ENCODE data around the gene SLC30A3. TPM values are rescaled to one million over a fixed set of nuclear protein-coding genes. Genes with fewer than 3 reads are reported as not detected.

SLC30A3 gene
- total RNA-seq, 1 experiment from 2014 or later, result 45.6 TPM

DNA sequence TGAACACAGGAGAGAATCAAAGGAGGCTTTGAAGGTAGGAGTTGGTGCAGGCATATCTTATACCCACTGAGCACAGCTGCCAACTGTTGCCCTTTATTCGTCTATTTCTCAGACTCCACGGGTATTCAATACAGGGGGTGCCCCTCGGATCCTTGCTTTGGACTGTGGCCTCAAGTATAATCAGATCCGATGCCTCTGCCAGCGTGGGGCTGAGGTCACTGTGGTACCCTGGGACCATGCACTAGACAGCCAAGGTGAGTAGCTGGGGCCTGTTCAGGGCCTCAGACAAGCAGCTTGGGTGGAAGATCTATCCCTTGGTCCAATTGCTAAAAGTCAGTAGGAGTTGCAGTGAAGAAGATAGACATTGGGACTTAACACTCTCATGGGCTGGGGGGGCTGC is 40.4 kb downstream of the SLC30A3 start:
- peaks cover 72% of the 10 kb centered on the region for H3K36me3 ChIP-seq (ENCODE audit: insufficient read depth, low read length, poor library complexity, severe bottlenecking)
- H3K4me3 ChIP-seq (ENCODE audit: low read depth, low read length, poor library complexity, severe bottlenecking), result no peak overlapping the region
- TF ChIP-seq, protein P1, sequence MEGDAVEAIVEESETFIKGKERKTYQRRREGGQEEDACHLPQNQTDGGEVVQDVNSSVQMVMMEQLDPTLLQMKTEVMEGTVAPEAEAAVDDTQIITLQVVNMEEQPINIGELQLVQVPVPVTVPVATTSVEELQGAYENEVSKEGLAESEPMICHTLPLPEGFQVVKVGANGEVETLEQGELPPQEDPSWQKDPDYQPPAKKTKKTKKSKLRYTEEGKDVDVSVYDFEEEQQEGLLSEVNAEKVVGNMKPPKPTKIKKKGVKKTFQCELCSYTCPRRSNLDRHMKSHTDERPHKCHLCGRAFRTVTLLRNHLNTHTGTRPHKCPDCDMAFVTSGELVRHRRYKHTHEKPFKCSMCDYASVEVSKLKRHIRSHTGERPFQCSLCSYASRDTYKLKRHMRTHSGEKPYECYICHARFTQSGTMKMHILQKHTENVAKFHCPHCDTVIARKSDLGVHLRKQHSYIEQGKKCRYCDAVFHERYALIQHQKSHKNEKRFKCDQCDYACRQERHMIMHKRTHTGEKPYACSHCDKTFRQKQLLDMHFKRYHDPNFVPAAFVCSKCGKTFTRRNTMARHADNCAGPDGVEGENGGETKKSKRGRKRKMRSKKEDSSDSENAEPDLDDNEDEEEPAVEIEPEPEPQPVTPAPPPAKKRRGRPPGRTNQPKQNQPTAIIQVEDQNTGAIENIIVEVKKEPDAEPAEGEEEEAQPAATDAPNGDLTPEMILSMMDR (conservative IDR thresholded peaks at IDR 0.05; ENCODE audit: low read depth, low read length), result no peak
- no peak for TF ChIP-seq EZH2 (IDR thresholded peaks at IDR 0.05; ENCODE audit: borderline replicate concordance, low read depth, low read length, poor library complexity, severe bottlenecking)
- intact Hi-C loops (cut with micrococcal nuclease; ENCODE audit: unreplicated experiment), result loop anchor here (5.0 kb wide), 1 partner anchor 40 kb away; the partner anchor contains the start of gene SLC30A3
- BruUV-seq (replicated peaks), result no TSS peak
- DNase-seq (ENCODE audit: low spot score), result no peak
- peak overlapping the region; percentile 98 for H3K27ac ChIP-seq (ENCODE audit: low read depth, low read length, poor library complexity, severe bottlenecking)
- POLR2A ChIA-PET (ENCODE audit: low non-redundant PET), result no interaction called here
- no peaks in the 10 kb centered on the region for H3K9me3 ChIP-seq (ENCODE audit: low read depth, low read length, poor library complexity, severe bottlenecking)
- peaks cover 43% of the 10 kb centered on the region for H3K4me1 ChIP-seq (ENCODE audit: insufficient read depth, low read length, poor library complexity, severe bottlenecking)
- CTCF ChIA-PET, result no interaction called here
- no peaks in the 10 kb centered on the region for H3K27me3 ChIP-seq (replicated peaks; ENCODE audit: insufficient read depth, low read depth, low read length, poor library complexity)

DNA sequence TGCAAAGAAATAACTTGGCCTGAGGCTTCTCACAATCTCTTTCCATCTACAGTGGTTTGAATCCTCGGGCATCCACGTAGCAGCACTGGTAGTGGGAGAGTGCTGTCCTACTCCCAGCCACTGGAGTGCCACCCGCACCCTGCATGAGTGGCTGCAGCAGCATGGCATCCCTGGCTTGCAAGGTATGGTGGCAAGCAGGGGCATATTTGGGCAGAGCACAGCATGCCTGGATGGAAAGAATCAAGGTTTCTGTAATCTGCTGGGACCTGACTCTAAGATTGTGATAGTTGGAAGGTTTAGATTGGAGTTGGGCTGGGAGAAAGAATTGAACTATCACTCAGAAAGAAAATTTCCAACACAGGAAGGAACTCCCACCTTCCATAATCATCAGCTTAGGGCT is 41.7 kb downstream of the SLC30A3 start:
- intact Hi-C loops (cut with micrococcal nuclease; ENCODE audit: unreplicated experiment), result loop anchor here (5.0 kb wide), 1 partner anchor 41 kb away; the partner anchor contains the start of gene SLC30A3
- Histone ChIP-seq H3K27ac (ENCODE audit: low read depth, low read length, poor library complexity, severe bottlenecking) (peak overlapping the region; percentile 98), H3K27me3 (replicated peaks; ENCODE audit: insufficient read depth, low read depth, low read length, poor library complexity) (no peaks in the 10 kb centered on the region), H3K9me3 (ENCODE audit: low read depth, low read length, poor library complexity, severe bottlenecking) (no peaks in the 10 kb centered on the region), H3K4me1 (ENCODE audit: insufficient read depth, low read length, poor library complexity, severe bottlenecking) (peaks cover 47% of the 10 kb centered on the region), H3K36me3 (ENCODE audit: insufficient read depth, low read length, poor library complexity, severe bottlenecking) (peaks cover 60% of the 10 kb centered on the region), H3K4me3 (ENCODE audit: low read depth, low read length, poor library complexity, severe bottlenecking) (no peak overlapping the region)
- POLR2A ChIA-PET (ENCODE audit: low non-redundant PET), result interaction anchor here (0.5 to 0.7 kb wide), 2 partner anchors 105 to 356 kb away, joined by 6 to 8 read pairs; no protein-coding TSS in a partner anchor
- BruUV-seq (replicated peaks), result no TSS peak
- CTCF ChIA-PET, result no interaction called here
- TF ChIP-seq, protein P1 (conservative IDR thresholded peaks at IDR 0.05; ENCODE audit: low read depth, low read length), result no peak
- TF ChIP-seq EZH2 (IDR thresholded peaks at IDR 0.05; ENCODE audit: borderline replicate concordance, low read depth, low read length, poor library complexity, severe bottlenecking), result no peak
- DNase-seq (ENCODE audit: low spot score), result peak; percentile 48

DNA sequence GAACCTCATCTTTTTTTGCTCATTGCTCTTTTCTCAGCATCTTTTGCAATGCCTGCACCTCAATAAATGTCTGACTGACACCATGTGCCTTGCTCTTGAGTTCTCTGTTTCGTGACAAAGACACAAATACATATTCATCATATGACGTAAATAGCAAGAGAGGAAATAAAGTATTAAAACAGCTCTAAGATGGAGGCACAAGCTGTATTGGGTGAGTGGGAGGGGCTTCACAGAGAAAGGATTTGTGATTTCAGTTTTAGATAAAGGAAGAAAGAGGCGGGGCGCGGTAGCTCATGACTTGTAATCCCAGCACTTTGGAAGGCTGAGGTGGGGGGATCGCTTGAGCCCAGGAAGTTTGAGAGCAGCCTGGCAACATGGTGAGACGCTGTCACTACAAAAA is 42.8 kb downstream of the SLC30A3 start:
- Histone ChIP-seq H3K9me3 (ENCODE audit: low read depth, low read length, poor library complexity, severe bottlenecking) (no peaks in the 10 kb centered on the region), H3K4me1 (ENCODE audit: insufficient read depth, low read length, poor library complexity, severe bottlenecking) (peaks cover 51% of the 10 kb centered on the region), H3K36me3 (ENCODE audit: insufficient read depth, low read length, poor library complexity, severe bottlenecking) (peaks cover 54% of the 10 kb centered on the region), H3K27me3 (replicated peaks; ENCODE audit: insufficient read depth, low read depth, low read length, poor library complexity) (no peaks in the 10 kb centered on the region), H3K4me3 (ENCODE audit: low read depth, low read length, poor library complexity, severe bottlenecking) (no peak overlapping the region), H3K27ac (ENCODE audit: low read depth, low read length, poor library complexity, severe bottlenecking) (peak overlapping the region; percentile 98)
- TF ChIP-seq, protein P1 (conservative IDR thresholded peaks at IDR 0.05; ENCODE audit: low read depth, low read length), result no peak
- no peak for TF ChIP-seq EZH2 (IDR thresholded peaks at IDR 0.05; ENCODE audit: borderline replicate concordance, low read depth, low read length, poor library complexity, severe bottlenecking)
- ChIA-PET CTCF (interaction anchor here (0.6 to 0.7 kb wide), 3 partner anchors 10 to 52 kb away, joined by 3 to 4 read pairs (median 3); no protein-coding TSS in a partner anchor), POLR2A (ENCODE audit: low non-redundant PET) (interaction anchor here (0.6 to 0.7 kb wide), 2 partner anchors 114 to 122 kb away, joined by 7 to 8 read pairs; no protein-coding TSS in a partner anchor)
- intact Hi-C loops (cut with micrococcal nuclease; ENCODE audit: unreplicated experiment), result loop anchor here (5.0 kb wide), 1 partner anchor 42 kb away; the partner anchor contains the start of gene SLC30A3
- DNase-seq (ENCODE audit: low spot score), result peak; percentile 94
- BruUV-seq (replicated peaks), result no TSS peak

All from A673 (cell line).